Esophagus (tissue), 2 donors: ENCODE data around the gene IRF5. TPM values are rescaled to one million over a fixed set of nuclear protein-coding genes. Genes with fewer than 3 reads are reported as not detected.
A peak's percentile ranks its signal among the peaks of the same experiment; 100 is the strongest.

Experiments used
- H3K27ac ChIP-seq, 2 donors: one replicate each; pipeline ENCODE4 v1.5.1; 2013; ENCODE audit warnings: low read depth in 2 of 2, mild to moderate bottlenecking in 2 of 2, inconsistent platforms in 1 of 2, low read length in 1 of 2, moderate library complexity in 1 of 2
- H3K27me3 ChIP-seq, 2 donors: one replicate each; pipeline ENCODE4 v1.6.1; 2013; ENCODE audit warnings: low read length in 2 of 2, control low read depth in 1 of 2, mild to moderate bottlenecking in 1 of 2; ENCODE audit not compliant: insufficient read depth in 2 of 2, control insufficient read depth in 1 of 2
- H3K36me3 ChIP-seq, 2 donors: one replicate each; pipeline ENCODE4 v1.6.1; 2013; ENCODE audit warnings: low read length in 1 of 2; ENCODE audit not compliant: control insufficient read depth in 2 of 2, insufficient read depth in 2 of 2
- H3K4me1 ChIP-seq, 2 donors: one replicate each; pipeline ENCODE4 v1.6.1; 2013; ENCODE audit warnings: low read length in 1 of 2; ENCODE audit not compliant: control insufficient read depth in 2 of 2, insufficient read depth in 2 of 2
- H3K4me3 ChIP-seq, 2 donors: one replicate each; pipeline ENCODE4 v1.5.1; 2013; ENCODE audit warnings: low read length in 2 of 2, mild to moderate bottlenecking in 2 of 2, low read depth in 1 of 2, moderate library complexity in 1 of 2
- H3K9me3 ChIP-seq, 2 donors: one replicate each; pipeline ENCODE4 v1.6.1; 2013; ENCODE audit warnings: mild to moderate bottlenecking in 2 of 2, low read depth in 1 of 2, low read length in 1 of 2, moderate library complexity in 1 of 2; ENCODE audit not compliant: control insufficient read depth in 2 of 2, insufficient read depth in 1 of 2
- WGBS, 2 donors: extraction: QIAGEN DNeasy Blood & Tissue Kit; methylation state at CpG; one replicate each; pipeline ENCODE4 v1.1.7; 2013; 5-methylcytosine and 5-hydroxymethylcytosine counted together
- polyA plus RNA-seq, 2 donors: library from polyadenylated mRNA; stranded (reverse); fragments of 200-250 nt; gene quantifications; one replicate each; pipeline ENCODE4 v1.2.3, GENCODE V29; 2013
- donor health status: healthy with polysubstance abuse.
- donor health status: Bipolar disorder and iron deficiency.

Gene IRF5
- polyA plus RNA-seq, 2 donors: 10.6 to 14.5 TPM

GRCh38 chr7:128893251-128894100 lies 44.3 kb upstream of the IRF5 start:
- Histone ChIP-seq H3K27me3 (peaks cover 0 to 3% of the 10 kb centered on the region in 2 donors), H3K27ac (peak overlapping the region; percentile 68 to 84), H3K9me3 (no peaks in the 10 kb centered on the region), H3K4me3 (no peak overlapping the region), H3K4me1 (peaks cover 4 to 27% of the 10 kb centered on the region in 2 donors), H3K36me3 (no peaks in the 10 kb centered on the region)
- 75 to 80% methylated on average over 23 of the region's 23 CpGs for WGBS, 2 donors

GRCh38 chr7:128894101-128894440 lies 43.7 kb upstream of the IRF5 start:
- Histone ChIP-seq H3K4me3 (no peak overlapping the region), H3K4me1 (peaks cover 4 to 27% of the 10 kb centered on the region in 2 donors), H3K27me3 (peaks cover 0 to 3% of the 10 kb centered on the region in 2 donors), H3K36me3 (no peaks in the 10 kb centered on the region), H3K27ac (no peak overlapping the region), H3K9me3 (no peaks in the 10 kb centered on the region)
- 92 to 94% methylated on average over 6 of the region's 6 CpGs for WGBS, 2 donors

DNA sequence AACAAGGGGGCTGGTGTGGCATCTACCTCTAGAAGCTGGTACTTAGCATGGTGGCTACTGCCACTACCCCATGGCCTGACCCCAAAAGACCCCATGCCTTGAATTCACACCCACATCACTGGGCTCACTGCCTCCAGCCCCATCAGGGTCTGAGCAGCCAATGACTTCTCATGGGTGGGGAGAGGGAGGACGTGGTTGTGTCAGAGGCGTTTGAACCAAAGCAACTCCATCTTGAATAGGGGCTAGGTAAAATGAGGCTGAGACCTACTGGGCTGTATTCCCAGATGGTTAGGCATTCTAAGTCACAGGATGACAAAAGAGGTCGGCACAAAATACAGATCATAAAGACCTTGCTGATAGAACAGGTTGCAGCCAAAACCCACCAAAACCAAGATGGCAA lies 42.4 kb upstream of the IRF5 start:
- Histone ChIP-seq H3K27ac (no peak overlapping the region), H3K4me1 (peaks cover 4 to 27% of the 10 kb centered on the region in 2 donors), H3K9me3 (no peaks in the 10 kb centered on the region), H3K27me3 (peaks cover 0 to 3% of the 10 kb centered on the region in 2 donors), H3K36me3 (no peaks in the 10 kb centered on the region), H3K4me3 (no peak overlapping the region)
- 86 to 87% methylated on average over 3 of the region's 3 CpGs for WGBS, 2 donors

DNA sequence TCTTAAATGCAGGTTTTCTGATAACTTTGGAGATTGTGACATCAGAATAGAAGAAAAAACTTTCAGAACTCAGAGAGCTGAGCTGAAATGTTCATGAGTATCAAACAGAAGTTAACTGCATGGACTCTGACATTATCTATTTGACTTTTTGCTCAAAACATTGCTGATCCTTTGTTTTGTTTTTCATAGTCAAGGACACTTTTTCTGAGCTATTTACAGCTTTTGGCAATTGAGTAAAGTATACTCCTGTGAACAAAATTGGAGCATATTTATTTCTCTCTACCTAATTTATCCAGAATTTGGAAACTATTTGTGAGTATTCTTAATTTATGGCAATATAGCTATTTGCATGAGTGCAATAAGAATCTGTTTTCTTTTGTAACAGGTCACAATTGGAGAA lies 38.3 kb upstream of the IRF5 start:
- H3K36me3 ChIP-seq: no peaks in the 10 kb centered on the region
- no peaks in the 10 kb centered on the region for H3K27me3 ChIP-seq
- H3K4me3 ChIP-seq: no peak overlapping the region
- no peaks in the 10 kb centered on the region for H3K9me3 ChIP-seq
- no peak overlapping the region for H3K27ac ChIP-seq
- peaks cover 2 to 5% of the 10 kb centered on the region in 2 donors for H3K4me1 ChIP-seq

DNA sequence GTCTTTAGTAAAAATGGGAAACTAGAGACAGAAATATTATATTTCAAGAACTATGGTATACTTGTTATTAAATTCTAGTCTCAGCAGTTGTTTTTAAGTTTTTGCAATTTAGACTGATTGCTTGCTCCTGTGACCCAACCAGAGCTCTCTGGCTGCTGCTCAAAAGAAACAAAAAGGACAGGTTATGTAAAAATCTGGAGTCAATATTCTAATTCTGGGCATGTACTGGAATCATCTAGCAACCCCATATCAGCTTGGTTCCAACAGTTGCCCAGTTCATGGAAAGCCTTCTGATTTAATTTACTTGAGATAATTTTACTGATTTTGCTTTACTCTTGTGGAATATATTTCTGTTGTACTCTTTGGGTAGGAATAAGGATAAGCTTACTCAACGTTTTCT lies 37.5 kb upstream of the IRF5 start:
- H3K27me3 ChIP-seq: no peaks in the 10 kb centered on the region
- H3K27ac ChIP-seq: no peak overlapping the region
- 53 to 57% methylated on average over 1 of the region's 1 CpG for WGBS, 2 donors
- no peaks in the 10 kb centered on the region for H3K9me3 ChIP-seq
- no peak overlapping the region for H3K4me3 ChIP-seq
- H3K36me3 ChIP-seq: no peaks in the 10 kb centered on the region
- H3K4me1 ChIP-seq: peaks cover 2 to 7% of the 10 kb centered on the region in 2 donors

DNA sequence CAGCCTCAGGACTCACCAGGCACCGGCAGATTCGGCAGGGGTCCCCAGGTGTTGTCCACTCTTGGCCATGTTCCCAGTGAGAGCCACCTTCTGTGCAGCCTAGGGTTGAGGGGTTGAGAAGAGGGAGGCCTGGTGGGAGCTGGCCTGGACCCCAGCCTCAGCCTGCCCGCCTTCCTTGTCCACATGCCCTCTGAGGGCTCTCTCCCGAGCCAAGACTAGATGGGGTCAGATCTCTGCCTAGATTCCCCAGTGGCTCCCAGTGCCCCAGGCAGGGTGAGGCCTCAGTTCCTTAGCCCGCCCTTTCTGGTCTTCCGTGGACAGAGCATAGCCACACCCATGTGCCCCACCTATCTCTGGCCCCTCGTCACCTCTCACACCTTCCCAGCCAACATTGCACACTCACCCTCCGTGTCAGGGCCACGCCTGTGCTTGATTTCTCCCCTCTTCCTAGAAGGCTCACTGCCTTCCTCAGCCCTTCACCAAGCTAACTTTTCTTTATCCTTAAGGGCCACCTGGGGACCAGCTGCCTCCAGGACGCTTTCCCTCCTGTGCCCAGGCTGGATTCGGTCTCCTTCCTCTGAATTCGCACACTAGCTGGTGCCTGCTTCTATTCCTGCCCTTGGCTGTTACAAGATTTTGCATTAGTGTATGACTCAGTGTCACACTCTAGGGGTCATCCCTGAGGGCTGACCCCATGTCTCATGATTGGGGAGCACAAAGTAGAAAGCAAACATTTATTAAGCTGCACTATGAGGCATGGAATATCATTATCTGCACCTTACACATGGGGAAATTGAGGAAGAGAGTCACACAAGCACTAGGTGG lies 34.8 kb upstream of the IRF5 start:
- Histone ChIP-seq H3K4me3 (no peak overlapping the region), H3K27me3 (no peaks in the 10 kb centered on the region), H3K36me3 (no peaks in the 10 kb centered on the region), H3K4me1 (peaks cover 2 to 7% of the 10 kb centered on the region in 2 donors), H3K9me3 (no peaks in the 10 kb centered on the region), H3K27ac (peak overlapping the region; percentile 8 to 83)
- WGBS, 2 donors: 66 to 67% methylated on average over 12 of the region's 12 CpGs

DNA sequence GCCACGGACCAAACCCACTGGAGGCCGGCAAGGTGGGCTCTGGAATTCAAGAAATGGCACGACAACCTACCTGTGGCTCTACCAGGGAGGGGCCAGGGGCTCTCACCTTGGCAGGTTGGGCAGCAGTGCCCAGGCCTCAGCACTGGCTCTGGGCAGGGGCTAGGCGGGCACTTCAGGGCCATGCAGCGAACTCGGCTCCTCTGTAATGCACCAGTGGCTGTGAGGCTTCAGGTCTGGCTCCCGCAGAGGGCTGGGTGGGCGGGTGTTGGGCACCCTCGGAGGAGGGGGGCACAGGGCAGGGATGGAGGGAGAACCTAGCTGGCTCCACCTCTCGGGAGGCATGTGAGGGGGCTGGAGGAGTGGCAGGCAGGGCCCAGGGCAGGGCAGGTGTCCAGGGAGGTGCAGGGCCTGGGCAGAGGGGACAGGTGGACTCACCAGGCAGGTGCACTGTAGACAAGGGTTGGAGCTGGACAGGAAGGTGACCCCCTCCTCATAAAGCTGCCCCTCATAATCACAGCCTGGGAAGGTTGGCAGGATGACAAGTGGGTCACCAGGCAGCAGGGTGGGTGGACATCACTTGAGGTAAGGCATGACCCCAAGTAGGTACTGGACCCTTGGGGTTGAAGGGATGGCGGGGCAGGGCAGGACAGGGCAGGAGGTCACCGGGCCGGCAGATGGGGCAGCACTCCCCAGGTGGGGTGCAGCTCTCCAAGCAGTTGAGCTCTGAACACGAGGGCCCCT lies 33.9 kb upstream of the IRF5 start:
- 74 to 82% methylated on average over 14 of the region's 14 CpGs for WGBS, 2 donors
- peak overlapping the region in 1 of 2 donors; percentile 83 for H3K27ac ChIP-seq
- no peak overlapping the region for H3K4me3 ChIP-seq
- peaks cover 2 to 7% of the 10 kb centered on the region in 2 donors for H3K4me1 ChIP-seq
- H3K27me3 ChIP-seq: peaks cover 0 to 4% of the 10 kb centered on the region in 2 donors
- no peaks in the 10 kb centered on the region for H3K9me3 ChIP-seq
- no peaks in the 10 kb centered on the region for H3K36me3 ChIP-seq

DNA sequence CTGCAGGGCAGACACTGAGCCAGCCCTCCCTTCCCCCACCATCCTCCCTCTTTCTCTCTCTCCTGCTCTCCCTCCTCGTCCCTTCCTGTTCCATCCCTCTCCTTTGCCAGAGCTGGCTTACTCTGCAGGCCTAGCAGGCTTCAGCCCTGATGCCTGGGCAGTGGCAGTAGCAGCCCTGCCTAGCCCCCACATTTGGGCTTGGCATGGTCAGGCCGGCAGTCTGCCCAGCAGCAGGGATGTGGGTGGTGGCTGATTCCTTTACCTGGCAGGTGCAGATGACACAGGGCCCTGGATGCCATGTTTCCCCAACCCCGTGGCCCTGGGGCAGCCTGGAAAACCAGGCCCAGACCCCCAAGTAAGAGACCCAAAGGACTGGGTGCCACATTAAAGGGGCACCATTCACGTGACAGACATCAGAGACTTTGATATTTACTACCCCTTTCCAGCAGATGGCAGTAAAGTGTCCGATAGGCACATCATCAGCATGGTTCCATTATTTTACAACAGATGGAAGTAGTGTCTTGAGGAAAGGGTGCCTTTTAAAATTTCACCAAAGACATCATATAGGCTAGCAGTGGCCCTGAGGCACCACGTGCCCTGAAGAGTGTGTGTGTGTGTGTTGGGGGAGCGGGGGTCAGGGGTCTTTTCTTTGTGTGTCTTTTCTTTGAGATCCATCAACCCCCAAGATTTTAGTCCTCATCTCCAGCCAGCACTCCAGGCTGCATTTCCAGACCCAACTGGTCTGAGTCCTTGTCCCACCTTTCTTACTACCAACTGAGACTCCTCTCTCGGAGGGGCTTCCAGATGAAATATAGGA lies 33.1 kb upstream of the IRF5 start:
- H3K4me3 ChIP-seq: no peak overlapping the region
- no peaks in the 10 kb centered on the region for H3K36me3 ChIP-seq
- whole genome bisulfite sequencing, 2 donors: 35 to 38% methylated on average over 8 of the region's 8 CpGs
- peaks cover 2 to 7% of the 10 kb centered on the region in 2 donors for H3K4me1 ChIP-seq
- H3K9me3 ChIP-seq: no peaks in the 10 kb centered on the region
- H3K27ac ChIP-seq: no peak overlapping the region
- H3K27me3 ChIP-seq: peaks cover 0 to 4% of the 10 kb centered on the region in 2 donors
